ENCODE measurements around the gene SLC43A2. TPM values are rescaled to one million over a fixed set of nuclear protein-coding genes. Genes with fewer than 3 reads are reported as not detected.
A peak's percentile ranks its signal among the peaks of the same experiment; 100 is the strongest.

The SLC43A2 gene
- total and polyA plus RNA-seq, 7 donors, result 2.4 to 16.5 (median 7.2) TPM

GRCh38 chr17:1559047-1560043 lies 69.3 kb downstream of the SLC43A2 start:
- intact Hi-C loops (cut with DNase I), result loop anchor here (5.0 kb wide), 1 partner anchor 42 kb away; the partner anchor contains the start of gene INPP5K
- H3K4me3 ChIP-seq, result no peak overlapping the region
- peaks cover 0 to 8% (median 0%) of the 10 kb centered on the region in 4 donors for H3K36me3 ChIP-seq
- TF ChIP-seq CTCF (IDR thresholded peaks at IDR 0.05), result no peak
- no peak for TF ChIP-seq POLR2A (IDR thresholded peaks at IDR 0.05)
- no peaks in the 10 kb centered on the region for H3K27me3 ChIP-seq
- H3K4me1 ChIP-seq, result peaks cover 0 to 58% (median 51%) of the 10 kb centered on the region in 4 donors
- no peaks in the 10 kb centered on the region for H3K9me3 ChIP-seq
- DNase-seq, result no peak
- peak overlapping the region in 1 of 4 donors; percentile 9 for H3K27ac ChIP-seq
- WGBS, 2 donors, result 86 to 87% methylated on average over 10 of the region's 10 CpGs

DNA sequence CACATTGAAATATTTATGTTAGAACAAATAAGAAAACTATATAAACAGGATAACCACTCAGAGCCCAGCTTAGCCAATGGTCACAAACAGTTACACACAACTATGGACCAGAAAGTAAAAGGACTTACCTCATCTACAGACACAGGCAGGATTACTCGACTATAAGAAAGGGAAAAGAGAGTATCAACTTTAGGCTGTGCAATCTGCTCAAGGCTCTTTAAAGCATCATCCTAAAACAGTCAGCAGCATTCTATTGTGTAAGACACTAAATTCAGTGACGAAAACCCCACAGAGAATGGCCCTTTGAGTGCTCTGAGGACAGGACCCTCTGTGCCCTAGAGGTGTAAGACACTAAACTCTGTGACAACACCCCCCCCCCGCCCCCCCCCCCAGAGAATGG lies 70.2 kb downstream of the SLC43A2 start:
- no peaks in the 10 kb centered on the region for H3K27me3 ChIP-seq
- H3K4me3 ChIP-seq, result no peak overlapping the region
- no peak overlapping the region for H3K27ac ChIP-seq
- DNase-seq, result no peak
- TF ChIP-seq POLR2A (IDR thresholded peaks at IDR 0.05) (no peak), EP300 (IDR thresholded peaks at IDR 0.05) (no peak), CTCF (IDR thresholded peaks at IDR 0.05) (no peak), POLR2AphosphoS5 (IDR thresholded peaks at IDR 0.05) (no peak)
- peaks cover 0 to 8% (median 0%) of the 10 kb centered on the region in 4 donors for H3K36me3 ChIP-seq
- peaks cover 0 to 67% (median 61%) of the 10 kb centered on the region in 4 donors for H3K4me1 ChIP-seq
- 72 to 81% methylated on average over 3 of the region's 3 CpGs for WGBS, 2 donors
- intact Hi-C loops (cut with DNase I), result no loop called here
- H3K9me3 ChIP-seq, result no peaks in the 10 kb centered on the region

GRCh38 chr17:1557355-1558095 lies 71.1 kb downstream of the SLC43A2 start:
- no peaks in the 10 kb centered on the region for H3K9me3 ChIP-seq
- DNase-seq, result no peak
- H3K4me1 ChIP-seq, result peaks cover 0 to 68% (median 63%) of the 10 kb centered on the region in 4 donors

More at GRCh38 chr17:1557355-1558095, 71.1 kb downstream of the SLC43A2 start:
- intact Hi-C loops (cut with DNase I), result no loop called here
- Histone ChIP-seq H3K36me3 (peaks cover 0 to 13% (median 4%) of the 10 kb centered on the region in 4 donors), H3K27ac (peak overlapping the region in 1 of 4 donors; percentile 25), H3K27me3 (no peaks in the 10 kb centered on the region), H3K4me3 (no peak overlapping the region)
- no peak for TF ChIP-seq POLR2A (IDR thresholded peaks at IDR 0.05)
- TF ChIP-seq EP300 (IDR thresholded peaks at IDR 0.05), result no peak
- TF ChIP-seq POLR2AphosphoS5 (IDR thresholded peaks at IDR 0.05), result no peak
- TF ChIP-seq CTCF (IDR thresholded peaks at IDR 0.05), result no peak
- WGBS, 2 donors, result 58 to 87% methylated on average over 22 of the region's 22 CpGs

Data from sigmoid colon (tissue), 7 donors.